GM18499 (cell line): ENCODE measurements around the gene STT3A.

Experiments used
- ATAC-seq: cut with Tn5 transposase; IDR thresholded peaks from one replicate; pipeline ENCODE4 v1.9.1; 2021; ENCODE audit warnings: moderate number of reproducible peaks; ENCODE audit not compliant: insufficient read depth, unreplicated experiment

The STT3A gene

GRCh38 chr11:125645871-125646270 is 53.2 kb downstream of the STT3A start:
- ATAC-seq, result no peak

DNA sequence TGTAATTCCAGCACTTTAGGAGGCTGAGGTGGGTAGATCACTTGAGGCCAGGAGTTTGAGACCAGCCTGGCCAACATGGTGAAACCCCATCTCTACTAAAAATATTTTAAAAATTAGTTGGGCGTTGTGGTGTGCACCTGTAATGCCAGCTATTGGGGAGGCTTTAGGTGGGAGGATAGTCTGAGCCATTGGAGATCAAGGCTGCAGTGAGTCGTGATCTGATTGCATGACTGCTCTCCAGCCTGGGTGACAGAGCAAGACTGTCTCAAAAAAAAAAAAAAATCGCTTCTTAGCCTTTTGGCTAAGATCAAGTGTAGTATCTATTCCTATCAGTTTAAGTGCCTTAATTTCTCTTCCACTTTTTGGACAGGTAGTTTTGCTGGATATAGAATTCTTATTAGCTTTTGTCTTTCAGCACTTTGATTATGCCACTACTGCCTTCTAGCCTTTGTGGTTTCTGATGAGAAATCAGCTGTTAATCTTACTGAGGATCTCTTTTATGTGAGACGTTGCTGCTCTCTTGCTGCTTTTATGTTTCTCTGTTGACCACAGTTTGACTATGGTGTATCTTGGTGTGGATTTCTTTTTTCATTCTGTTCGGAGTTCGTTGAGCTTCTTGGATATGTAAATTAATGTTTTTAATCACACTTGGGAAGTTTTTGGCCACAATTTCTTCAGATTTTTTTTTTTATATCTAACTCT is 57.0 kb downstream of the STT3A start:
- no peak for ATAC-seq

- no peak for ATAC-seq
These were observed 70.0 kb downstream of the STT3A start for GRCh38 chr11:125662689-125663088.

DNA sequence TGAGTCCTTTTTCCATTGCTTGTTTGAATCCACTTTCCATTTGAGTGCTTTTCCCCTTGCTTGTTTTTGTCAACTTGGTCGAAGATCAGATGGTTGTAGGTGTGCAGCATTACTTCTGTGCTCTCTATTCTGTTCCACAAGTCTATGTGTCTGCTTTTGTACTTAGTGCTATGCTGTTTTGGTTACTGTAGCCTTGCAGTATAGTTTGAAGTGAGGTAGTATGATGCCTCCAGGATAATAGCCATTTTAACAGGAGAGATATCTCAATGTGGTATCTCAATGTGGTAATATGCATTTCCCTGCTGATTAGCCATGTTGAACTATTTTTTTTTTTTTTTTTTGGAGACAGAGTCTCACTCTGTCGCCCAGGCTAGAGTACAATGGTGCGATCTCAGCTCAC is 71.3 kb downstream of the STT3A start:
- no peak for ATAC-seq

GRCh38 chr11:125667151-125667550 is 74.5 kb downstream of the STT3A start:
- no peak for ATAC-seq

- no peak for ATAC-seq
These were observed 77.5 kb downstream of the STT3A start for GRCh38 chr11:125670172-125670571.

GRCh38 chr11:125671561-125671960 is 78.9 kb downstream of the STT3A start:
- ATAC-seq, result no peak
